ENCODE data around the gene NFKBIB. TPM values are rescaled to one million over a fixed set of nuclear protein-coding genes. Genes with fewer than 3 reads are reported as not detected.

NFKBIB gene
- total RNA-seq, 1 donor from 2014 or later, result 8.3 TPM

DNA sequence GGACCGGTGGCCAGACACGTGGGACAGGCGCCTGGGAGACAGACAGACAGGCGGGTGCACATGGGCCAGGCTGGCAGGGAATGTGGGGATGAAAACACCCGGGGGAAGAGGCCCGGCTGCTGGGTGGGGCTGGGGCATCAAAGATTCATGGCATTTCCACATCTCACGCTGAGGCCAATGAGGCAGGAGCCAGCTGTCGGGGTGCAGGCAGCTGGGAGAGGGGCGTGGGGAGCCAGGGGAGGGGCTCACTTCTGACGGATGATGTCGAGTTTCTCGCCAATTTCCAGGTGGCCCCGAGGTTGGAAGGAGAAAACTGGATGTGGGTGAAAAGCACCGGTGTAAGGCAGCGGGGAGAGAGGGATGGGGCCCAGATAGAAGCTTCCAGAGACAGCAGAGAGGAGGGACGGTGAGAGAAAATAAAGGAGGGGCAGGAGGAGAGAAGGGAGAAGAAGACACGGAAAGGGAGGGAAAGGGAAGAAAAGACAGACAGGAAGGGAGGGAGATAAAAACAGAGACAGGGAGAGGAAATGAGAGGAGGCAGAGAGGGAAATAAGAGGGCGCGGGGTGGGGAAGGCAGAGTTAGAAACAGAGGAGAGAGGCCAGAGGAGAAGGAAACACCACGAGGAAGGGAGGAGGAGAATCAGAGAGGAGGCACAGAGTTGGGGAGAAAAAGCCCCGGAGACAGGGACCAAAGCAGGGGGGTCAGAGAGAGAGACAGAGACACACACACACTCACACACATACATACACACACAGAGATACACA is 20.2 kb downstream of the NFKBIB start:
- no peak overlapping the region for H3K4me2 ChIP-seq
- TF ChIP-seq, protein P1, sequence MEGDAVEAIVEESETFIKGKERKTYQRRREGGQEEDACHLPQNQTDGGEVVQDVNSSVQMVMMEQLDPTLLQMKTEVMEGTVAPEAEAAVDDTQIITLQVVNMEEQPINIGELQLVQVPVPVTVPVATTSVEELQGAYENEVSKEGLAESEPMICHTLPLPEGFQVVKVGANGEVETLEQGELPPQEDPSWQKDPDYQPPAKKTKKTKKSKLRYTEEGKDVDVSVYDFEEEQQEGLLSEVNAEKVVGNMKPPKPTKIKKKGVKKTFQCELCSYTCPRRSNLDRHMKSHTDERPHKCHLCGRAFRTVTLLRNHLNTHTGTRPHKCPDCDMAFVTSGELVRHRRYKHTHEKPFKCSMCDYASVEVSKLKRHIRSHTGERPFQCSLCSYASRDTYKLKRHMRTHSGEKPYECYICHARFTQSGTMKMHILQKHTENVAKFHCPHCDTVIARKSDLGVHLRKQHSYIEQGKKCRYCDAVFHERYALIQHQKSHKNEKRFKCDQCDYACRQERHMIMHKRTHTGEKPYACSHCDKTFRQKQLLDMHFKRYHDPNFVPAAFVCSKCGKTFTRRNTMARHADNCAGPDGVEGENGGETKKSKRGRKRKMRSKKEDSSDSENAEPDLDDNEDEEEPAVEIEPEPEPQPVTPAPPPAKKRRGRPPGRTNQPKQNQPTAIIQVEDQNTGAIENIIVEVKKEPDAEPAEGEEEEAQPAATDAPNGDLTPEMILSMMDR (IDR thresholded peaks at IDR 0.05), result no peak
- TF ChIP-seq EZH2 (IDR thresholded peaks at IDR 0.05) (no peak), EZH2phosphoT487 (IDR thresholded peaks at IDR 0.05) (no peak)
- H3K27ac ChIP-seq, result no peak overlapping the region
- no peaks in the 10 kb centered on the region for H3K4me1 ChIP-seq
- H3K4me3 ChIP-seq, result no peak overlapping the region
- H3K27me3 Mint-ChIP-seq (ENCODE audit: insufficient read depth, low read depth), result no peaks in the 10 kb centered on the region
- H3K27ac Mint-ChIP-seq, result no peak overlapping the region
- no peaks in the 10 kb centered on the region for H3K79me2 ChIP-seq (ENCODE audit: low read depth)
- no peaks in the 10 kb centered on the region for H3K27me3 ChIP-seq
- H3K9me3 ChIP-seq (ENCODE audit: low read depth), result no peaks in the 10 kb centered on the region
- H4K20me1 ChIP-seq (ENCODE audit: low read depth), result no peaks in the 10 kb centered on the region
- H3K9ac ChIP-seq, result no peak overlapping the region
- no peaks in the 10 kb centered on the region for H3K36me3 ChIP-seq
- H3K4me1 Mint-ChIP-seq, result no peaks in the 10 kb centered on the region
- H3K4me3 Mint-ChIP-seq, result no peak overlapping the region
- no peaks in the 10 kb centered on the region for H3K9me3 Mint-ChIP-seq
- no peaks in the 10 kb centered on the region for H3F3A ChIP-seq (ENCODE audit: low read depth)
- H2AFZ ChIP-seq (replicated peaks), result no peak overlapping the region
- DNase-seq (ENCODE audit: low spot score), result no peak
- peaks cover 12% of the 10 kb centered on the region for H3K36me3 Mint-ChIP-seq

DNA sequence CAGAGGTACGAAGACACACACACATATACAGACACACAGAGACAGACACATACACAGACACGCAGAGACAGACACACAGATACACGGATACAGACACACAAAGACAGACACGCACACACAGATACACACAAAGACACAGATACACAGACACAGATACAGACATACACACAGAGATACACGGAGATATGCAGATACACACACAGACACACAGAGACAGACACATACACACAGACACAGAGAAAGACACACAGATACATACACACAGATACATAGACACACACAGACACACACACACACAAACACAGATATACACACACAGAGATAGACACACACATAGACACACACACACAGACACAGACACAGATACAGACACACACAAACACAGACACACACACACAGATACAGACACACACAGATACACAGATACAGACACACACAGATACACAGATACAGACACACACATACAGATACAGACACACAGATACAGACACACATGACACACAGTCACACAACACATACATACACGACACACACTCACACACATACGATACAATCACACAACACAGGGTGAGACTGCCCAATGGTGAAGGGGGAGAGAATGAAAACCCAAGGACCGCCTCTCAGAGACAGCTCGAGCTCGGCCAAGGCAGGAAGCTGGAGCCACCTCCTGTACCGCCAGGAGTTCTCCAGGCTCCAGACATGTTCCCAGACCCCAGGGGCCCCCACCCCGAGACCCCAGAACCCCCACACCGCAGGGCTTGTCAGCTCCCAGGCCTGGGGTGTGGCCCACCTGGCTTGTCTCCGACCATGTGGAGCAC is 21.0 kb downstream of the NFKBIB start:
- H3K9me3 ChIP-seq (ENCODE audit: low read depth), result no peaks in the 10 kb centered on the region
- no peak for TF ChIP-seq EZH2phosphoT487 (IDR thresholded peaks at IDR 0.05)
- TF ChIP-seq, protein P1 (IDR thresholded peaks at IDR 0.05), result no peak
- no peak for TF ChIP-seq EZH2 (IDR thresholded peaks at IDR 0.05)
- no peaks in the 10 kb centered on the region for H3K27me3 ChIP-seq
- H3K9ac ChIP-seq, result no peak overlapping the region
- H2AFZ ChIP-seq (replicated peaks), result no peak overlapping the region
- H3K36me3 ChIP-seq, result no peaks in the 10 kb centered on the region
- DNase-seq (ENCODE audit: low spot score), result no peak
- Mint-ChIP-seq H3K4me1 (no peaks in the 10 kb centered on the region), H3K9me3 (no peaks in the 10 kb centered on the region), H3K4me3 (no peak overlapping the region), H3K27me3 (ENCODE audit: insufficient read depth, low read depth) (no peaks in the 10 kb centered on the region), H3K36me3 (peaks cover 12% of the 10 kb centered on the region), H3K27ac (no peak overlapping the region)
- no peaks in the 10 kb centered on the region for H3F3A ChIP-seq (ENCODE audit: low read depth)
- no peaks in the 10 kb centered on the region for H3K4me1 ChIP-seq
- H3K4me2 ChIP-seq, result no peak overlapping the region
- H3K4me3 ChIP-seq, result no peak overlapping the region
- H4K20me1 ChIP-seq (ENCODE audit: low read depth), result no peaks in the 10 kb centered on the region
- H3K79me2 ChIP-seq (ENCODE audit: low read depth), result no peaks in the 10 kb centered on the region
- no peak overlapping the region for H3K27ac ChIP-seq

DNA sequence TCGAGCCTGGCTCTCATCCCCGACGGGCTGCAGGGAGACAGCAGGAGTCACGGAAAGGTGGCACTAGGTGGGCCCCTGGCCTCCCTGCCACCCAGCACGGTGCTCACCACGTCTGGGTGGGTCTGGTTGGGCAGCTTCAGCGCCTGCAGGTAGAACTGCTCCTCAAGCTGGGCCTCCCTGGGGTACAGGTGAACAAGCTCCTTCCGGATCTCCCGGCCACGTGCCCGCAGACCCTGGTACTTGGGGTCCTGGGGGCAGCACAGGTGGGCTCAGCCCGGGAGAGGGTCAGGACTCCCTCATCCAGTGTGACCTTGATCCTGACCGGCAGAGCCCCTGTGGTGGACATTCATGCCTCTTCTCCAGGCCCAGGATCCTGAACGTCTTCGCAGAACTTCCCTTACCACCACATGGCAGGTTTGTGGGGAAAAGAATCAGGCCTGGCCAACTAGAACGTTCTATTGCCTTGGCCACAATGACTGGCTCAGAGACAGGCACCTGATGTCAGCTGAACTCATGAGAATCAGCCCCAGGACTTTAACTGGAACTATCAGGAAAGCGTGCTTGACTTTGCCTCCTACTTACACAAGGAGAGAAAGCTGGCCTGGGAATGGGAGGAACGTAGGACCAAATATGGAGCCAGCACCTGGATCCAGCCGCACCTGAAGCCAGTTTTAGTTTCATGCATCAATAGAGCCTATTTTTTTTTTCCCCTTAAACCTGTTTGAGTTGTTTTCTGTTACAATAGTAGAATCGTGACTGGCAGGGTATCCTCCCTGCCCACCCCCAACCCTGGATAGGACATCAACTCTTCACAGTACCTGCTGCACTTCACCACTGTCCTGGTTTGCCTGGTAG is 21.9 kb downstream of the NFKBIB start:
- no peak overlapping the region for H3K27ac Mint-ChIP-seq
- Histone ChIP-seq H3K27ac (no peak overlapping the region), H4K20me1 (ENCODE audit: low read depth) (no peaks in the 10 kb centered on the region), H3K4me3 (no peak overlapping the region), H3K79me2 (ENCODE audit: low read depth) (no peaks in the 10 kb centered on the region), H3K27me3 (no peaks in the 10 kb centered on the region), H2AFZ (replicated peaks) (no peak overlapping the region), H3K4me1 (no peaks in the 10 kb centered on the region), H3K9ac (no peak overlapping the region), H3K9me3 (ENCODE audit: low read depth) (no peaks in the 10 kb centered on the region), H3K36me3 (no peaks in the 10 kb centered on the region), H3K4me2 (no peak overlapping the region), H3F3A (ENCODE audit: low read depth) (no peaks in the 10 kb centered on the region)
- H3K9me3 Mint-ChIP-seq, result no peaks in the 10 kb centered on the region
- DNase-seq (ENCODE audit: low spot score), result no peak
- H3K4me1 Mint-ChIP-seq, result no peaks in the 10 kb centered on the region
- H3K27me3 Mint-ChIP-seq (ENCODE audit: insufficient read depth, low read depth), result no peaks in the 10 kb centered on the region
- TF ChIP-seq EZH2 (IDR thresholded peaks at IDR 0.05), result no peak
- TF ChIP-seq EZH2phosphoT487 (IDR thresholded peaks at IDR 0.05), result no peak
- TF ChIP-seq, protein P1 (IDR thresholded peaks at IDR 0.05), result no peak
- H3K4me3 Mint-ChIP-seq, result no peak overlapping the region
- H3K36me3 Mint-ChIP-seq, result peaks cover 12% of the 10 kb centered on the region

Data from neural progenitor cell (in vitro differentiated cells).